Esophagus squamous epithelium (tissue), 4 donors: ENCODE data around the gene CDK11B.
A peak's percentile ranks its signal among the peaks of the same experiment; 100 is the strongest.

Source experiments
- CTCF ChIP-seq, 6 experiments: fragments of 450-650 bp in 4 of 6; fragments of 200-600 bp in 2 of 6; sonication (generic) in 2 of 6; IDR thresholded peaks; one replicate each; pipeline ENCODE4 v1.5.1; 2016 to 2019; ENCODE audit warnings: antibody characterized with exemption in 6 of 6, mild to moderate bottlenecking in 4 of 6, moderate library complexity in 4 of 6
- POLR2A ChIP-seq, 4 donors: fragments of 450-650 bp; IDR thresholded peaks; one replicate each; pipeline ENCODE4 v1.6.1; 2017; ENCODE audit warnings: antibody characterized with exemption in 4 of 4, mild to moderate bottlenecking in 4 of 4, moderate library complexity in 3 of 4

GRCh38 chr1:1619917-1620361 lies 38.9 kb downstream of the CDK11B start:
- TF ChIP-seq CTCF (IDR thresholded peaks at IDR 0.05) (peak in 1 of 6 experiments; percentile 22), POLR2A (IDR thresholded peaks at IDR 0.05) (no peak)
